ENCODE measurements around the gene MAST3.

The MAST3 gene

GRCh38 chr19:18096258-18096657 lies 1.3 kb upstream of the MAST3 start:
- no peak for TF ChIP-seq CTCF (IDR thresholded peaks at IDR 0.05; ENCODE audit: extremely low read depth, missing control alignments)
- no peak for DNase-seq (ENCODE audit: low spot score)

DNA sequence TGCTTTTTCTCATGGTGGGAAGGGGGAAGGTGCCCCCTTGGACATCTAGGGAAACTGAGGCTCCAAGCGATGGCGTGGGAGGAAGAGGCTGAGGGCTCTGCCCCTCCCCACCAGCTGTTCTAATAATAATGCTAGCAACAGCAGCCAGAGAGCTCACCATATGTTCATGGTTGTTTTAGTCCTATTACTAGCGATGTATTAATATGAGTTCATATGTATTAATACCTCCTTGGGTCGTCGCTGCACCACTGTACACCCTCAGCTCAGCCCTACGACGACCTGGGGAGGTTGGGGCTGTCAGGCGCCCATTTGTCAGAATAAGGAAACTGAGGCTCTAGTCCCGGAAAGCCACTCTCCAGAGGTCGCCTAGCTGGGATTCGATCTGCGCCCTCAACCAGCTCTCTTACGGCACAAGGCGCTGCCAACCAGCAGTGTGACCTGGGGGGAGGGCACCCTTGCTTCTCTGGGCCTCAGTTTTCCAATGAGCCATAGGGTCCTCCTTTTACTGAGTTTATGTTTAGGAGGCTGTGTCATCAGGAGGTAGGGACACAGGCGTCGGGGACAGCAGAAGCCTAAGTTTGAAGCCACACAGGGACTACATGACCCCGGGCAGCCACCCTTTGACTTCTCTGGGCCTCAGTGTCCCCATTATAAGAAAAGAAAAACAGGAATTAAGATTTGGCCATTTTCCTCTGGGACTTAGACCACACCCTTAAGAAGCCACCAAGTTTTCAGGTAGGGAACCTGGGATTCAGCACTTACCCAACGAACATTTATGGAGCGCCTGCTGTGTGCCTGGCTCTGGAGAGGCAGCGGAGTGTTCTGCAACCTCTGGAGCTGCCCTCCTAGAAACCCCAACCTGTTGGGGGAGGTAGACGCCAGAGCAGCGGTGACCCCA lies 664 bp downstream of the MAST3 start:
- peak; percentile 29 for DNase-seq (ENCODE audit: low spot score)
- no peak for TF ChIP-seq CTCF (IDR thresholded peaks at IDR 0.05; ENCODE audit: extremely low read depth, missing control alignments)

DNA sequence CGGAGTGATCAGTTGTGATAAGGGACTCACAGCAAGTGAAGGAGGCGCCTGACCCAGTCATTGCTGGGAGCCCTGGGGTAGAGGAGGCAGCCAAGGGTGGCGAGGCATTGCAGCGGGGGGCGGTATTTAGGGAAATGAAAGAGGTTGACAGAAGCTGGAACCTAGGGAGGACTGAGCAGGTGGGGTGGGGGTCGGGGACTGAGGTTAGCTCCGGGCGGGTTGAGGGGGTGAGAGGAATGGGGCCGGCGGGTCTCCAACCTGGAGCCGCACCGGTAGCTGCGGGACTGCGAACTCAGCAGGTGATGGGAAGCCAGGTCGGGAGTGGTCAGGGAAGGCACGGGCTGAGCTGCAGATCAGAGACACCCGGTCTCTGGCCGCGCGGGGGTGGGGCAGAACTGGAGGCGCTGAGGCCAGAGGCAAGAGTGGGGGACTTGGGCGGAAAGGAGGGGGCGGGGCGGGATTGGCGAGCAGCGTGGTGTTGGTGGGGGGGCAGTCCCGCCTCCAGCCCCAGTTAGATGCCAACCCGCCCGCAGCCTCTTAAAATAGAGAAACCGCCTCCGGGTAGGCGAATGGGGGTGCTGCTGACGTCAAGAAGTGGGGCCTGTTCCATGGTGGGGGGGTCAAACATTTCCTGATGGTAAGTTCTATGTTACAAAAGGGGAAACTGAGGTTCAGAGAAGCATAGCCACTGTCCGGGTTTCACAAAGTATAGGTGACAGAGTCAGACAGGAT lies 1.5 kb downstream of the MAST3 start:
- no peak for TF ChIP-seq CTCF (IDR thresholded peaks at IDR 0.05; ENCODE audit: extremely low read depth, missing control alignments)
- DNase-seq (ENCODE audit: low spot score), result peak; percentile 86

DNA sequence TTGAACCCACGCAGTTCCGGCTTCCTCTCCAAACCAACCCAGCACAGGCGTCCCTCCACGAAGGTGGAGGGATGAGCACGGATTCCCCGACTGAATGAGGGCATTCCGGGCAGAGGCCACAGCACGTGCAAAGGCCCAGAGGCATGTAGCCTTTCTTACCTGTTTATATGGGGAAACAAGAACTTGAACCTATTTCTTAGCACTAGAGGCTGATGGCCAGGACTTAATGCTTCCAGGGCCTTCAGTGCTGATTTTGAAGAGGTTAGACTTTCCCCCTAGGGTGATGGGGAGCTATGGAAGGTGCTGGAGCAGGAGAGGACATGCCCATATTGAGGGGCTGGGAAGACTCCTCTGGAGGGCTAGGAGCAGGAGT lies 2.0 kb downstream of the MAST3 start:
- TF ChIP-seq CTCF (IDR thresholded peaks at IDR 0.05; ENCODE audit: extremely low read depth, missing control alignments), result no peak
- no peak for DNase-seq (ENCODE audit: low spot score)

DNA sequence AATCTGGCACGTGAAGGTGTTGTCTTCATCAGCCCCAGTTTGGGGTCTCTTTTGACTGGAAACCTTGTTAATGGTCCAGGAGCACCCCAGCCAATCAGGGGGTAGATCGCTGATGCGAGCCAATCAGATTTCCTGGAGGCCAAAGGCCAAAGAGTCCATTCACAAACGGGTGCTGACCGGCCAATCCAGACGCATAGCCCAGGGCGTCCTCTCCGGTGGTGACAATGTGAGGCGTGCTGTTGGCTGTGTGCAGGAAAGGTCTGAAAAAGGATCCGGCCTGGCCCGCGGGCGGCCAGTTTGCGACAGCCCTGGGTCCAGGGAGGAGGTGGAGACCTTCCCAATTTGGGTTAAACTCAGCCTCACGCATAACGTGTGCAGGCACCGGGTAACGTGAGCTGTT lies 3.1 kb downstream of the MAST3 start:
- no peak for DNase-seq (ENCODE audit: low spot score)
- TF ChIP-seq CTCF (IDR thresholded peaks at IDR 0.05; ENCODE audit: extremely low read depth, missing control alignments), result no peak

DNA sequence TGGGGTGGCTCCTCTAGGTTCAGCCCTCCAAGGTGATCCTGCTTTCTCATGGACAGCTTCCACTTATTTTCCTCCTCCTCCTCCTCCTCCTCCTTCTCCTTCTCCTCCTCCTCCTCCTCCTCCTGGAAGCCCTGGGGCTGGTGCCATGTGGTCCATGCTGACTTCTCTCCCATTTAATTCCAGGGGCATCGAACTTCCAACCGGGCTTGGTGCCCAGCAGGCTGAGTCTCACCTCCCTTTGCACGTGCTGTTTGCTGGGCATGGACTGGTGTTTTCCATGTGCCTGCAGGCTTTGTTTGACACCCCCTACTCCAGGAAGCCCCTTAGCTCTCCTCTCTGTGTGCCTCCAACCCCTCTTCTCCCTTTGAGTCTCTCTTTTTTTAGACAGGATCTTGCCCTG lies 3.7 kb downstream of the MAST3 start:
- no peak for TF ChIP-seq CTCF (IDR thresholded peaks at IDR 0.05; ENCODE audit: extremely low read depth, missing control alignments)

DNA sequence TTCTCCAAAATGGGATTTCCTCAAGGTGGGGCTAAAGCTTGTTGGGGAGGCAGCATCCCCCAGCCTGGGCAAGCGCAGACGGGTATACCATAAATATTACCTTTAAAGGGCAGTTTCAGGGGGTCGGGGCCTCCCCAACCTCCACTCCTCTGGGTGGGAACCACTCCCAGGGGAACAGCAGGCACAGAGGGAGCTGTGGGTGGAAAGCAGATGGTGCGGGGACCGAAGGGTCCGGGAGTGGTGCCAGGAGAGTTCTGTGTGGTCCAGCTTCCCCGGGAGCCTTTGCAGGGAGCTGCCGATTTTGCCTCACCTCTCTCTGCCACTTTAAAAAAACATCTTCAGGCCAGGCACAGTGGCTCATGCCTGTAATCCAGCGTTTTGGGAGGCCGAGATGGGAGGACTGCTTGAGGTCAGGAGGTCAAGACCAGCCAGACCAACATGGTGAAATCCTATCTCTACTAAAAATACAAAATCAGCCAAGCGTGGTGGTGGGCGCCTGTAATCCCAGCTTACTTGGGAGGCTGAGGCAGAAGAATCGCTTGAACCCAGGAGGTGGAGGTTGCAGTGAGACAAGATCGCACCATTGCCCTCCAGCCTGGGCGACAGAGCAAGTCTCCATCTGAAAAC lies 5.5 kb downstream of the MAST3 start:
- DNase-seq (ENCODE audit: low spot score), result no peak
- no peak for TF ChIP-seq CTCF (IDR thresholded peaks at IDR 0.05; ENCODE audit: extremely low read depth, missing control alignments)

More for the DNA sequence above, 3.7 kb downstream of the MAST3 start:
- no peak for DNase-seq (ENCODE audit: low spot score)
